Measurements from ENCODE around the gene ZNF22.
"Not testable (repeated sequence)": the region's sequence is repeated elsewhere in the genome, so short reads cannot be mapped to it uniquely, and the experiment has no call there.

The ZNF22 gene

DNA sequence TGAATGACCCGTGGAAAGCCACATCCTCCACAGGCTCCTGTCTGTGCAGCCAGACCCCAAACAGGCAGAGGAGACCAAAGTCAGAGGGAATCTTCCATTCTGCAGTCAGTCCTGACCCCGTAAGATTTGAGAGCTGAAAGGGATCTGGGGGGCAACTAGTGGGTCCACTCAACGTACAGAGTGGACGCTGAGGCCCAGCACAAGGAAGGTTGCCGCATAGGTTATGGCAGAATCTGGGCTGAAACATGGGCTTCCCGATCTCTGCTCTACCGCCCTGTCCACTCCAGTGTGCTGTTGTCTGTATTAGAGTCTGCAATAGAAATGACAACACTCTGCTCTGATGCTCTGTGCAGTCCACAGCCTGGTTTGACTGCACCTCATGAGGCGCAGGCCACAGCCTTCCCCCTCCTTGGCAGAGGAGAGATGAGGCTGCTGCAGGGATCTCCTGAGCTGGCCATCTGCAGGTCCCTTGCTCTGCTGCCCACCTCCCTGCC lies 7.9 kb upstream of the ZNF22 start:
- no peak for DNase-seq

DNA sequence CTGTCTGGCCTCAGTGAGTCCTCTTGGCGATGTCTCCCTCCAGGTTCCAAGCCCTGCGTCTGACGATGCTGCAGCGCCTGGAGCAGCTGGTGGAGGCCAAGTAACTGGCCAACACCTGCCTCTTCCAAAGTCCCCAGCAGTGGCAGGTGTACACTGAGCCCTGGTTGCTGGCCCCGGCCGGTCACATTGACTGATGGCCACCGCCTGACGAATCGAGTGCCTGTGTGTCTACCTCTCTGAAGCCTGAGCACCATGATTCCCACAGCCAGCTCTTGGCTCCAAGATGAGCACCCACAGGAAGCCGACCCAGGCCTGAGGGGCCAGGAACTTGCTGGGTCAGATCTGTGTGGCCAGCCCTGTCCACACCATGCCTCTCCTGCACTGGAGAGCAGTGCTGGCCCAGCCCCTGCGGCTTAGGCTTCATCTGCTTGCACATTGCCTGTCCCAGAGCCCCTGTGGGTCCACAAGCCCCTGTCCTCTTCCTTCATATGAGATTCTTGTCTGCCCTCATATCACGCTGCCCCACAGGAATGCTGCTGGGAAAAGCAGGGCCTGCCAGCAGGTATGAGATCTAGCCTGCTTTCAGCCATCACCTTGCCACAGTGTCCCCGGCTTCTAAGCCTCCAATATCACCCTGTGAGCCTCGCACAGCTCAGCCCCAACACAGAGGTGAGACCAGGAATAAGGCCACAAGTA lies 7.3 kb upstream of the ZNF22 start:
- DNase-seq = no peak

DNA sequence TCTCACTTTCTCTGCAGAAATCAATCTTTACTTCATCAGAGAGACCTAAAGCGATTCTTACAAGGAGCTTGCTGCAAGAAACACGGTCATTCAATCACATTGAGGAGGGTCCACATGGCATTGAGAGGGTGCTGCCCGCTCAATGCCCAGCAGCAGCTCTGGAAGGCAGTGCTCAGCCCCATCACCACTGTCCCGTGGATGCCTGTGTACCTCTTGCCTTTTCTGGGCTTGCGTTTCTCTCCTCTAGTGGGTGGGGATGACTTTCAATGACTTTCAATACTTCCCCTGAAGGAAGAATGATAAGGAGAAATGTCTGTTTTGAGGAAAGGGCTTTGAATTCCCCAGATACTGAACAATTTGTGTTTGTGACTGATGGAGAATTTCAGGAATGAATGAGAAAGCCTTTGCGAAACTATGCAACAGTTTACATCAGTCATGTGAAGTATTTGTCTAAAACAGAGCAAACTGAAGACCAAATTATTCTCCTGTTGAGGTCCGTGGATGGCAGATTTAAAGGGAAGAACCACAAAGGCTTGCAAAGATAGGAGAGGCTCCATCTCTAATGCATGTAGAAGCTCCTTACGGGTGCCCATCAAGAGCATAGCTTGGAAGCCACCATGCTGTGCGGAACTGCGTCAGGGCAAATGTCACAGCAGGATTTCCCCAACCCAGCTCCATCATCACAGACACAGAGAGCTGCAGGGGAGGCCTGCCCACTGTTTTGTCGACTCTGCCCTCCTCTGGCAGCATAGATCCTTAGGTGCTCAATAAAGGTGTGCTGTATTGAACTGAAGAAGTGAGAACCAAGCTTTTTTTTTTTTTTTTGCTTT lies 6.6 kb upstream of the ZNF22 start:
- DNase-seq = no peak

DNA sequence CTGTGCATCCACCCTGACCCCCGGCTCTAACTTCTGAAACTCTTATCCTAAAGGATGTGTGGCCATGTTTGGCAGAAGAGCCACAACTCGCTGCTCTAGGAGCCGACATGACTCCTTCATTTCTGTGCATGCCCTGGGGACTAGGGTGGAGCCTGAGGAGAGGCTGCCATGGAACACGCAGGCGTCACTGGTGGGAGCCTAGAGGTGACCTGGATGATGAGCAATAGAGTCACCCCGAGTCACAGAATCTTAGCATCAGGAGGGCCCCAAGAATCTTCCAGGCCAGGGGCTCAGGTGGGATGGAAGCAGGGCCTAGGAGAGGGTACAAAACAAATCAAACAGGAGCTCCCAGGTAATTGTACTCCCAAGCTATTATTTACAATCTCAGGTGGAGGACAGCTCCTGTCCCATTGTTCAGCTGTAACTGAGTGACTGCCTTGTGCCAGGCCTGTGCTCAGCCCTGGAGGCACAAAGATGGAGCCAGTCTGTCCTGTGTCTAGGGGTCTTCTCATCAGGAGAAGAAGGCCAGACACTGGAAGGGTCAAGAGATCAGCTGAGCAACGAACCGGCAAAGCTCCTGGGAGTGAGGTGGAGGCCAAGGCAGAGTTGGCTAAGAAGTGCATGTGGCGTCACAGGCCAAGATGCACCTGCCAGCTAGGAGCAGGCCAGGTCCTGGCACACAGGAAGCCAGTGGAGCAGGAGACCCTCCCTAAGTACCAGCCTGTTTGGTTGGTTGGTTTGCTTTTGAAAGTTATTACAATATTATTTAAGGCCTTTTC lies 5.8 kb upstream of the ZNF22 start:
- no peak for DNase-seq

GRCh38 chr10:44995581-44995913 lies 5.2 kb upstream of the ZNF22 start:
- DNase-seq = no peak

DNA sequence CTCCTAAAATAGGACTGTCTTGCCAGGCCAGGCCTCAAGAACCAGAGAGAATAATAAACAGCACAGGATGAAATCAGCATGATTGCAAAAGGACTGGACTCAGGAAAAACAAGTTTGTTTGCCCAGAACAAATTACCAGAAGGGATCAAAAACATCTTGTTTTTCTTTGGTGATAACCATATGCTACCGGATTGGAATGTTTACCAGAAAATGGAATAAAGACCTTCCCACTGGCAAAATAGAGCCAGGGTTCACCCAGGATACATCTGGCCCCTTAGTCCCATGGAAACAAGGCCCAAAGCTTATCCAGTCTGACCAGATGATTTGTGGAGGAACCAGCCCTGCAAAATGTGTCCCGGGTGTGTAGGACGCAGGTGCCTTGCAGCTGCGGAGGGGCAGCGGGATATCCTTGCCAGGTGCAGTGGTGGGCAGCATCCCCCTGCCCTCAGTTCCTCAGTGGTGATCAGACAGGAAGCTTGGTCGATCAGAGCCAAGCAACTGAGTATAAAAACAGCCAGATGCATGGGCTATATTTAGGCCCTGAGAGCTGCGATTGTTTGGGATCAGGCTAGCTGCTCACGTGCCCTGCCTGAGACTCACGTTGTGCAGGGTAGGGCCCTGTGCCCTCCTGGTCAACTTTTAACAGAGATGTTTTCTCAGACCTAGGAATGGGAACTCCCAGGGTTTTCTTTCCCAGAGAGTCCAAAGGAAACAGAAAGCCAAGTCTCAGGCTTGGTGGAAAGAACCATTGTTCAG lies 4.6 kb upstream of the ZNF22 start:
- no peak for DNase-seq

- DNase-seq = no peak
Observed at GRCh38 chr10:44997105-44997748, 3.5 kb upstream of the ZNF22 start.

- no peak for DNase-seq
Observed at GRCh38 chr10:44998146-44998631, 2.5 kb upstream of the ZNF22 start.

- no peak for DNase-seq
Observed at GRCh38 chr10:45000138-45000751, 478 bp upstream of the ZNF22 start.

GRCh38 chr10:45001381-45002148 lies 842 bp downstream of the ZNF22 start:
- peak; percentile 79 for DNase-seq

DNA sequence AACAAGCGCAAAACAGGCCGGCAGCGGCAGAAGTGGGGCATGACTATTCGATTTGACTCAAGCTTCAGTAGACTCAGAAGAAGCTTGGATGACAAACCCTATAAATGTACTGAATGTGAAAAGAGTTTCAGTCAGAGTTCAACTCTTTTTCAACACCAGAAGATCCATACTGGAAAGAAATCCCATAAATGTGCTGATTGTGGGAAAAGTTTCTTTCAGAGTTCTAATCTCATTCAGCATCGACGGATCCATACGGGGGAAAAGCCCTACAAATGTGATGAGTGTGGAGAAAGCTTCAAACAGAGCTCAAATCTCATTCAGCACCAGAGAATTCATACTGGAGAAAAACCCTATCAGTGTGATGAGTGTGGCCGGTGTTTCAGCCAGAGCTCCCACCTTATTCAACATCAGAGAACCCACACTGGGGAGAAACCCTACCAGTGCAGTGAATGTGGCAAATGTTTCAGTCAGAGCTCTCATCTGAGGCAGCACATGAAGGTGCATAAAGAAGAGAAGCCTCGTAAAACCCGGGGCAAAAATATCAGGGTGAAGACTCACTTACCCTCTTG lies 2.8 kb downstream of the ZNF22 start:
- DNase-seq = no peak

- no peak for DNase-seq
Observed at GRCh38 chr10:45004661-45005060, 3.9 kb downstream of the ZNF22 start.

DNA sequence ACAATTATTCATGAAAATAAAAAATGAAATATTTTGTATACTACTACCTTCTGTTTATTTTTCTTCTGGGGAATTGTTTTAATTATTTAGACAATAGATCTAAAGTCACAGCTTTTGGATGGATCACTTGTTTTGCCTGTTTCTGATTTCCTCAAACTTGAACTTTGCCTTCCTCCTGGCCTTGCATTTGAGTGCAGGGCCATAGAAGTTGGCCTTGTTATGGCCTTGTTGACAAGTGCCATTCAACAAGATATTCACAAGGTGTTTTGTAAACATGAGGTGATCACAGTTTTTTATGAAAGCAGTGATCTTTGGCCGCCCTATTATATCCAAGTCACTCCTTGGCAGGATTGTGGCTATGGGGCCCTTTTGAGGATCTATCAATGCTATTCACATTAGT lies 4.6 kb downstream of the ZNF22 start:
- DNase-seq = no peak

- DNase-seq = no peak
Observed at GRCh38 chr10:45006276-45007030, 5.7 kb downstream of the ZNF22 start.

DNA sequence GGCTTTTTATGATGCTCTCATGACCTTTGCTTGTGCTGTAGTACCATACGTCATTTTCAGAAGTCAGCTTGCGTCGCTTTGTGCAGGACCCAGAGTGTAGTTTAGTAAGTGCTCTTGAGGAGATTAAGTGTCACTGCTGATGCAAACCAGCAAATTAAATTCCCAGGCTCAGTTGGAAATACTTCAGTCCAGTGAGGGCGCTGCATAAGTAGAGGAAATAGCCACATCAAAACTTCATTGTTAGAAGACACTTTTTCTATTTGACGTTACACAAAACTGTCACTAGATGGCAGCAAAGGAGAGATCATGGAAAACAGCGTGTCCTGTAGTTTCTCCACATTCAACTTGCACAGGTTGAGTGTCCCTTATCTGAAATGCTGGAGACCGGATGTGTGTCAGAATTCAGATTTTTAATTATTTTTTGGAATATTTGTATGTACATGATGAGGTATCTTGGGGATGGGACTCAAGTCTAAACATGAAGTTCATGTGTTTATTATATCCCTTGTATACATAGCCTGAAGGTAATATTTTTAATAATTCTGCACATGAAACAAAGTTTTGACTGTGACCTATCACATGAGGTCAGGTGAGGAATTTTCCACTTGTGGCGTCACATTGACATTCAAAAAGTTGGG lies 7.9 kb downstream of the ZNF22 start:
- peak; percentile 22 for DNase-seq

GRCh38 chr10:45014557-45014956 lies 13.8 kb downstream of the ZNF22 start:
- DNase-seq = not testable (repeated sequence)

DNA sequence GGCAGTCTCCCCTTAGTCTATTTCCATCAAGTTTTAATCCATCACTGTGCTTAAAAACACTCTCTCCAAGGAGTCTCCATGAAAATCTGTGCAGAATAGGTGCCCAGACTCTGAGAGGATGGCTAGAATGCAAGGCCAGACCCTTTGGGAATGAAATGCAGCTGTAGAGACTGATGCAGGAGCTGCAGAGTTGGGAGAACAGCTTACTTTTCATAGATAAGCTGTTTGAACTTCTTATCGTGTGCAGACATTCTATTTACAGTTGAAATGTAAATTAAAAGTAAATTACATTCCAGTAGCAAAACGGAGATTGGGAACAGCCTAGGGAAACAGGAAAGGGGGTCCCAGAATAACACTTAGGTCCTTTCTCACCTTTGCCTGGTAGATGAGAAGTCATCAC lies 14.9 kb downstream of the ZNF22 start:
- DNase-seq = no peak

GRCh38 chr10:45023426-45023825 lies 22.7 kb downstream of the ZNF22 start:
- DNase-seq = no peak

DNA sequence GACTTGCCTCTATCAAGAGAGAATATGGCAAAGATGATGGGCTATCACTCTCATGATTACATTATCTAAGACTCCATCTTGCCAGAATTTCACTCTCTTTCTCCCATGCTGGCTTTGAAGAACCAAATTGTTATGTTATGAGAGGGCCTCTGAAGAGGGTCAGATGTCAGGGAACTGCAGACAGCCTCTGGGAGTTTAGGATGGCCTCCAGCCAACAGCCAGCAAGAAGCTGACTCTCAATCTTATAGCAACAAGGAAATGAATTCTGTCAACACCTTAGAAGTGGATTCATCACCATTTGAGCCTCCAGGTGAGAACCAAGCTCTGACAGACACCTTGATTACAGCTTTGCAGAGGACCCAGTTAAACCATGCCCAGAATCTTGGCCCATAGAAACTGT lies 33.6 kb downstream of the ZNF22 start:
- DNase-seq = no peak

All from NCI-H2029 treated with DMSO at 0.1 percent for 48 hours (cell line).